Calu3 (cell line): ENCODE results near the gene RELT. TPM values are rescaled to one million over a fixed set of nuclear protein-coding genes. Genes with fewer than 3 reads are reported as not detected.

Source experiments
- BruUV-seq: library from RNA; stranded (reverse); fragments of 400-500 nt; replicated peaks from 2 replicates; lab custom pipeline; 2021; lab: Mats Ljungman, UMichigan
- CTCF ChIA-PET: fragments of 300-600 bp; sonication (Branson Sonifier 250); formaldehyde crosslinking; loops from one replicate; lab custom pipeline; 2022; ENCODE audit warnings: antibody characterized with exemption; lab: Charles Lee
- DNase-seq: peaks from one replicate; pipeline ENCODE4 v3.0.0; 2022
- H3K27ac Mint-ChIP-seq: one replicate; pipeline ENCODE4 v1.8.0; 2022; ENCODE audit warnings: mixed read lengths; ENCODE audit not compliant: unreplicated experiment
- H3K27me3 Mint-ChIP-seq: one replicate; pipeline ENCODE4 v1.8.0; 2022; ENCODE audit warnings: mixed read lengths; ENCODE audit not compliant: unreplicated experiment
- H3K36me3 Mint-ChIP-seq: one replicate; pipeline ENCODE4 v1.8.0; 2022; ENCODE audit warnings: mild to moderate bottlenecking, moderate library complexity, mixed read lengths; ENCODE audit not compliant: insufficient read depth, unreplicated experiment
- H3K4me1 Mint-ChIP-seq: one replicate; pipeline ENCODE4 v1.8.0; 2022; ENCODE audit warnings: mild to moderate bottlenecking, low read depth, mixed read lengths; ENCODE audit not compliant: unreplicated experiment
- H3K4me3 Mint-ChIP-seq: one replicate; pipeline ENCODE4 v1.8.0; 2022; ENCODE audit warnings: mild to moderate bottlenecking, low read depth, moderate library complexity, mixed read lengths; ENCODE audit not compliant: unreplicated experiment
- H3K9me3 Mint-ChIP-seq: one replicate; pipeline ENCODE4 v1.8.0; 2022; ENCODE audit warnings: low read depth, mixed read lengths; ENCODE audit not compliant: unreplicated experiment
- intact Hi-C: fragments of 100-400 bp; cut with micrococcal nuclease; formaldehyde crosslinking; loops from one replicate; pipeline ENCODE4 v1.10.0; 2022; ENCODE audit not compliant: unreplicated experiment
- total RNA-seq: library from RNA; stranded (reverse); gene quantifications from 2 replicates; pipeline ENCODE4 v1.2.3, GENCODE V29; 2022
- TF ChIP-seq, protein P1 (sequence below): fragments of 200-600 bp; IDR thresholded peaks from one replicate; pipeline ENCODE4 v1.8.0; 2022; ENCODE audit warnings: antibody characterized with exemption; ENCODE audit not compliant: unreplicated experiment

Gene RELT
- total RNA-seq, 1 experiment from 2014 or later, result 11.8 TPM

GRCh38 chr11:73380331-73380730 is 4.1 kb downstream of the RELT start:
- intact Hi-C loops, result no loop called here
- Mint-ChIP-seq H3K27ac (no peak overlapping the region), H3K4me3 (no peak overlapping the region), H3K36me3 (peaks cover 32% of the 10 kb centered on the region), H3K4me1 (peaks cover 30% of the 10 kb centered on the region), H3K9me3 (no peaks in the 10 kb centered on the region), H3K27me3 (no peaks in the 10 kb centered on the region)
- no peak for DNase-seq
- CTCF ChIA-PET, result no interaction called here
- TF ChIP-seq, protein P1, sequence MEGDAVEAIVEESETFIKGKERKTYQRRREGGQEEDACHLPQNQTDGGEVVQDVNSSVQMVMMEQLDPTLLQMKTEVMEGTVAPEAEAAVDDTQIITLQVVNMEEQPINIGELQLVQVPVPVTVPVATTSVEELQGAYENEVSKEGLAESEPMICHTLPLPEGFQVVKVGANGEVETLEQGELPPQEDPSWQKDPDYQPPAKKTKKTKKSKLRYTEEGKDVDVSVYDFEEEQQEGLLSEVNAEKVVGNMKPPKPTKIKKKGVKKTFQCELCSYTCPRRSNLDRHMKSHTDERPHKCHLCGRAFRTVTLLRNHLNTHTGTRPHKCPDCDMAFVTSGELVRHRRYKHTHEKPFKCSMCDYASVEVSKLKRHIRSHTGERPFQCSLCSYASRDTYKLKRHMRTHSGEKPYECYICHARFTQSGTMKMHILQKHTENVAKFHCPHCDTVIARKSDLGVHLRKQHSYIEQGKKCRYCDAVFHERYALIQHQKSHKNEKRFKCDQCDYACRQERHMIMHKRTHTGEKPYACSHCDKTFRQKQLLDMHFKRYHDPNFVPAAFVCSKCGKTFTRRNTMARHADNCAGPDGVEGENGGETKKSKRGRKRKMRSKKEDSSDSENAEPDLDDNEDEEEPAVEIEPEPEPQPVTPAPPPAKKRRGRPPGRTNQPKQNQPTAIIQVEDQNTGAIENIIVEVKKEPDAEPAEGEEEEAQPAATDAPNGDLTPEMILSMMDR, result no peak
- BruUV-seq, result no TSS peak

DNA sequence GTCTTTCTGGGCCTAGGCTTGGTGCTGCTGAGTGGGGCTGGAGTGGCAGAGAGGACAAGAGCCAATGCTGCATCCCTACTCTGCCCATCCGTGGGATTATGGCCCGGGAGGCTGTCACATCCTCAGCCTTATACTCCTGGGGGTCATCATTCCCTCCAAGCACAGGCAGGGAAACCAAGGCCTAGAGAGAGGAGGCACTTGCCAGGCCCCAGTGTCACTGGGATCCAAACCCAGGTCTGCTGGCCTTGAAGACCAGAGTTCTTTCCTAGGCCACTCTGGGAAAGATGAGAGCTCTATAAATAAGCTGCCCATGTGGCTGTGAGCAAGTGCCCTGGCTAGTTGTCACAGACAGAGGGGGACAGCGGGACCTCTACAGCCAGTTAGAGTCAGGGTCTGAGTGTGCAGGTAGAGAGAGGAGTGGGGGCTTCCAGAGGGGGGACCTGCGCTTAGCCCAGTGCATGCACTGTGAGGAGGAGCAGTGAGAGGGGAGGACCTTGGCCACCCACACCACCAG is 4.8 kb downstream of the RELT start:
- CTCF ChIA-PET, result no interaction called here
- H3K27ac Mint-ChIP-seq, result no peak overlapping the region
- BruUV-seq, result no TSS peak
- DNase-seq, result no peak
- peaks cover 30% of the 10 kb centered on the region for H3K4me1 Mint-ChIP-seq
- intact Hi-C loops, result no loop called here
- H3K4me3 Mint-ChIP-seq, result no peak overlapping the region
- TF ChIP-seq, protein P1, result no peak
- peaks cover 27% of the 10 kb centered on the region for H3K36me3 Mint-ChIP-seq
- H3K9me3 Mint-ChIP-seq, result no peaks in the 10 kb centered on the region
- H3K27me3 Mint-ChIP-seq, result no peaks in the 10 kb centered on the region

DNA sequence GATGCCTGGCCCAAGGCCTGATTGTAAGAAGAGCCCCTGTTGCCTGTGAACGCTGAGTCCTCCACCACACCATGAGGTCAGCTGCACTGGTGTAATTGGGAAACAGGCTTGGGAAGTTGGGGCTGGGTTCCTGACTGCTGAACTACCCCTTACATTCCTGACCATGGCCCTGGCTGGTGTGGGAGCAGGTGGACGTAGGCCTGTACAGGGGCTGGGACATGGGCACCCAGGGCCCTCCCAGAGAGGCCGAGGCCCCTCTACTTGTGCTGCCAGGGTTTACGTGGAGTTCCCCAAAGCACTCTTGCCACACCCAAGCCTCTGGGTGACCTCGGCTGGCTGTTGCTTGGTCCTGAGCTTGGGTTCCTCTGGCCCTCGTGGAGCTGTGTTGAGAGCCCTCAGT is 5.4 kb downstream of the RELT start:
- DNase-seq, result no peak
- Mint-ChIP-seq H3K9me3 (no peaks in the 10 kb centered on the region), H3K4me3 (no peak overlapping the region), H3K36me3 (peaks cover 20% of the 10 kb centered on the region), H3K27me3 (no peaks in the 10 kb centered on the region), H3K27ac (no peak overlapping the region), H3K4me1 (peaks cover 30% of the 10 kb centered on the region)
- intact Hi-C loops, result no loop called here
- TF ChIP-seq, protein P1, result no peak
- CTCF ChIA-PET, result no interaction called here
- no TSS peak for BruUV-seq

GRCh38 chr11:73382183-73382582 is 6.0 kb downstream of the RELT start:
- TF ChIP-seq, protein P1, result no peak
- CTCF ChIA-PET, result no interaction called here
- BruUV-seq, result no TSS peak
- Mint-ChIP-seq H3K4me1 (peaks cover 24% of the 10 kb centered on the region), H3K27ac (no peak overlapping the region), H3K27me3 (no peaks in the 10 kb centered on the region), H3K9me3 (no peaks in the 10 kb centered on the region), H3K4me3 (no peak overlapping the region), H3K36me3 (peaks cover 14% of the 10 kb centered on the region)
- no peak for DNase-seq
- intact Hi-C loops, result no loop called here
